Measurements from ENCODE around the gene ANKRD62.

GRCh38 chr18:12086249-12086648 lies 7.4 kb upstream of the ANKRD62 start:
- TF ChIP-seq CTCF (conservative IDR thresholded peaks at IDR 0.05; ENCODE audit: low read length) (no peak), EZH2phosphoT487 (IDR thresholded peaks at IDR 0.05; ENCODE audit: borderline replicate concordance) (no peak)
